Endothelial cell of umbilical vein (primary cell): ENCODE data around the gene ADAM17. TPM values are rescaled to one million over a fixed set of nuclear protein-coding genes. Genes with fewer than 3 reads are reported as not detected.
A peak's percentile ranks its signal among the peaks of the same experiment; 100 is the strongest.

Source experiments
- BruUV-seq: library from RNA; stranded (reverse); fragments of 400-500 nt; replicated peaks from 2 replicates; lab custom pipeline; 2021; lab: Mats Ljungman, UMichigan
- CTCF ChIA-PET: fragments of 300-600, 350-600 bp; sonication (Branson Sonifier 250); formaldehyde crosslinking; loops from one replicate; lab custom pipeline; 2021; ENCODE audit warnings: antibody characterized with exemption, inconsistent platforms; lab: Charles Lee
- POLR2A ChIA-PET: fragments of 300-600, 350-600 bp; sonication (Branson Sonifier 250); formaldehyde crosslinking; loops from one replicate; lab custom pipeline; 2021; ENCODE audit warnings: antibody characterized with exemption, inconsistent platforms; lab: Charles Lee
- DNase-seq: peaks from one replicate; pipeline ENCODE4 v3.0.0-alpha.2; 2011; ENCODE audit warnings: low read depth, low spot score
- FAIRE-seq: peaks from 2 replicates; lab custom pipeline; 2011; peaks lifted over from hg19 to GRCh38; lab: Jason Lieb, UNC
- H2AFZ ChIP-seq: 2 replicates; pipeline ENCODE4 v1.6.0; 2012; ENCODE audit warnings: low read depth, low read length, control low read depth, inconsistent platforms
- H3K27ac ChIP-seq: 2 replicates; pipeline ENCODE4 v1.5.1; 2011; ENCODE audit warnings: low read depth, mild to moderate bottlenecking, control low read depth, low read length, moderate library complexity; ENCODE audit not compliant: insufficient read depth
- H3K27me3 ChIP-seq, 2 experiments: 2 replicates each; pipeline versions ENCODE4 v1.6.0 to v1.6.1; 2011; ENCODE audit warnings: low read length in 2 of 2, mixed read lengths in 1 of 2; ENCODE audit not compliant: control insufficient read depth in 2 of 2, insufficient read depth in 2 of 2
- H3K36me3 ChIP-seq, 2 experiments: 2 replicates in 1 of 2; 3 replicates in 1 of 2; pipeline ENCODE4 v1.5.1; 2011; ENCODE audit warnings: low read length in 2 of 2, mild to moderate bottlenecking in 1 of 2, moderate library complexity in 1 of 2; ENCODE audit not compliant: control insufficient read depth in 2 of 2, insufficient read depth in 2 of 2; ENCODE audit errors: extremely low read depth in 1 of 2
- H3K4me1 ChIP-seq: 3 replicates; pipeline ENCODE4 v1.5.1; 2011; ENCODE audit warnings: mild to moderate bottlenecking, low read length; ENCODE audit not compliant: control insufficient read depth, insufficient read depth; ENCODE audit errors: extremely low read depth
- H3K4me2 ChIP-seq: 2 replicates; pipeline ENCODE4 v1.6.1; 2011; ENCODE audit warnings: low read length, control low read depth, mixed read lengths; ENCODE audit not compliant: insufficient read depth
- H3K4me3 ChIP-seq, 3 experiments: fragments of 200-600 bp in 1 of 3; sonication (generic), shearing (Covaris generic) in 1 of 3; replicated peaks in 1 of 3; 2 replicates each; pipeline ENCODE4 v1.5.1; 2011 to 2016; ENCODE audit warnings: control low read depth in 3 of 3, low read length in 3 of 3, mild to moderate bottlenecking in 2 of 3, inconsistent platforms in 1 of 3, low read depth in 1 of 3, moderate library complexity in 1 of 3; ENCODE audit not compliant: insufficient read depth in 1 of 3
- H3K79me2 ChIP-seq: 2 replicates; pipeline ENCODE4 v1.6.0; 2012; ENCODE audit warnings: low read length, inconsistent platforms; ENCODE audit not compliant: control insufficient read depth, insufficient read depth
- H3K9ac ChIP-seq: replicated peaks from 2 replicates; pipeline ENCODE3; 2011; ENCODE audit warnings: low read length, control low read depth; ENCODE audit not compliant: insufficient read depth; ENCODE audit errors: extremely low read depth
- H3K9me1 ChIP-seq: replicated peaks from 3 replicates; pipeline ENCODE4 v1.6.0; 2011; ENCODE audit warnings: mild to moderate bottlenecking, low read length; ENCODE audit not compliant: control insufficient read depth, insufficient read depth; ENCODE audit errors: extremely low read depth
- H3K9me3 ChIP-seq: replicated peaks from 2 replicates; pipeline ENCODE4 v1.5.1; 2012; ENCODE audit warnings: low read length, inconsistent platforms; ENCODE audit not compliant: control insufficient read depth, insufficient read depth
- H4K20me1 ChIP-seq: replicated peaks from 2 replicates; pipeline ENCODE3; 2011; ENCODE audit warnings: mild to moderate bottlenecking, low read length; ENCODE audit not compliant: control insufficient read depth, insufficient read depth; ENCODE audit errors: extremely low read depth
- CTCF ChIP-seq, 2 donors: IDR thresholded peaks; 1 replicate in 1 of 2; 2 replicates in 1 of 2; pipeline ENCODE4 v1.5.1; 2011; ENCODE audit warnings: low read length in 2 of 2, mild to moderate bottlenecking in 2 of 2, moderate library complexity in 2 of 2, control low read depth in 1 of 2, inconsistent platforms in 1 of 2, low read depth in 1 of 2; ENCODE audit not compliant: insufficient read depth in 1 of 2; ENCODE audit errors: extremely low read depth in 1 of 2
- EZH2 ChIP-seq: IDR thresholded peaks from 2 replicates; pipeline ENCODE4 v1.6.1; 2012; ENCODE audit warnings: borderline replicate concordance, low read depth, mild to moderate bottlenecking, moderate library complexity, low read length, inconsistent platforms; ENCODE audit not compliant: severe bottlenecking
- FOS ChIP-seq: IDR thresholded peaks from 2 replicates; pipeline ENCODE4 v1.6.1; 2011; ENCODE audit warnings: mild to moderate bottlenecking, low read length, moderate library complexity, borderline replicate concordance; ENCODE audit not compliant: insufficient read depth
- GATA2 ChIP-seq: IDR thresholded peaks from 2 replicates; pipeline ENCODE4 v1.7.0; 2011; ENCODE audit warnings: low read depth, mild to moderate bottlenecking, moderate library complexity, mixed read lengths, low read length; ENCODE audit not compliant: insufficient read length, insufficient read depth
- JUN ChIP-seq: IDR thresholded peaks from 2 replicates; pipeline ENCODE4 v1.6.1; 2011; ENCODE audit warnings: borderline replicate concordance, low read depth; ENCODE audit not compliant: insufficient read length, insufficient read depth
- MAX ChIP-seq: IDR thresholded peaks from 2 replicates; pipeline ENCODE4 v1.6.1; 2011; ENCODE audit not compliant: insufficient read depth, insufficient read length
- MYC ChIP-seq: IDR thresholded peaks from one replicate; pipeline ENCODE4 v1.6.1; 2011; ENCODE audit warnings: mild to moderate bottlenecking, low read depth, low read length
- POLR2A ChIP-seq: IDR thresholded peaks from 2 replicates; pipeline ENCODE4 v1.6.1; 2012; ENCODE audit warnings: low read depth, mild to moderate bottlenecking, control low read depth, low read length
- POLR2AphosphoS5 ChIP-seq: IDR thresholded peaks from 2 replicates; pipeline ENCODE4 v1.6.1; 2012; ENCODE audit warnings: low read depth, mild to moderate bottlenecking, control low read depth, low read length, moderate library complexity; ENCODE audit not compliant: insufficient read depth
- dilution Hi-C: fragments of 300-500 bp; cut with MboI; formaldehyde crosslinking; loops from one replicate; pipeline ENCODE4 v1.15.0; 2019; ENCODE audit warnings: low sequenced_read_pairs; ENCODE audit not compliant: extremely low pct_ligation_motif_present
- intact Hi-C: fragments of 100-400 bp; cut with micrococcal nuclease; formaldehyde crosslinking; loops from one replicate; pipeline ENCODE4 v1.10.0; 2022
- polyA plus RNA-seq, 4 experiments: library from polyadenylated mRNA; depleted of rRNA in 3 of 4; stranded (reverse) in 3 of 4; unstranded in 1 of 4; fragments of >200 nt; gene quantifications; 2 replicates each; pipeline versions ENCODE4 v1.2.1 to v1.2.3, GENCODE V29; 2011 to 2012; ENCODE audit warnings: missing spikeins in 1 of 4
- total RNA-seq: library from RNA; stranded (reverse); gene quantifications from 2 replicates; pipeline ENCODE4 v1.2.3, GENCODE V29; 2021

The ADAM17 gene
- total and polyA plus RNA-seq, 2 donors (not counting 3 experiments of a cell fraction or from before 2014, with no cell fraction given): 10.6 to 57.1 TPM

GRCh38 chr2:9554921-9555296, 721 bp downstream of the ADAM17 start:
- BruUV-seq: no TSS peak
- DNase-seq (peak; percentile 79), FAIRE-seq (peak; percentile 82)
- no peak for TF ChIP-seq GATA2
- no peak for TF ChIP-seq MAX
- no peak for TF ChIP-seq EZH2
- TF ChIP-seq POLR2AphosphoS5: no peak
- no peak for TF ChIP-seq JUN
- TF ChIP-seq POLR2A: no peak
- TF ChIP-seq MYC: no peak
- TF ChIP-seq FOS: no peak
- TF ChIP-seq CTCF (IDR thresholded peaks at IDR 0.05; ENCODE audit: extremely low read depth in 1 of 2, insufficient read depth in 1 of 2, low read depth in 1 of 2, low read length in 2 of 2): no peak
- H3K27me3 ChIP-seq: no peaks in the 10 kb centered on the region
- H3K4me2 ChIP-seq: peak overlapping the region; percentile 62
- no peaks in the 10 kb centered on the region for H4K20me1 ChIP-seq
- H3K79me2 ChIP-seq: peaks cover 55% of the 10 kb centered on the region
- H3K4me3 ChIP-seq: peak overlapping the region; percentile 43 to 89 (median 81)
- H3K4me1 ChIP-seq: peaks cover 28% of the 10 kb centered on the region
- H3K9me3 ChIP-seq: no peaks in the 10 kb centered on the region
- ChIA-PET POLR2A (interaction anchor here (1.8 to 2.1 kb wide), 2 partner anchors 70 to 76 kb away, joined by 8 to 11 read pairs; partner anchors contain the start of gene YWHAQ), CTCF (interaction anchor here (0.9 to 2.7 kb wide), 8 partner anchors 10 to 429 kb away, joined by 3 to 21 read pairs (median 4); no protein-coding TSS in a partner anchor)
- H3K27ac ChIP-seq: peak overlapping the region; percentile 84
- H3K9ac ChIP-seq: peak overlapping the region; percentile 91
- H3K36me3 ChIP-seq: no peaks in the 10 kb centered on the region
- intact Hi-C loops (loop anchor here (5.0 kb wide), 1 partner anchor 48 kb away; no protein-coding TSS in a partner anchor), dilution Hi-C loops (no loop called here)
- H2AFZ ChIP-seq: peak overlapping the region; percentile 4
- H3K9me1 ChIP-seq: no peaks in the 10 kb centered on the region
